Smooth muscle cell (in vitro differentiated cells): ENCODE results near the gene TMPRSS3. TPM values are rescaled to one million over a fixed set of nuclear protein-coding genes. Genes with fewer than 3 reads are reported as not detected.
A peak's percentile ranks its signal among the peaks of the same experiment; 100 is the strongest.

ENCODE experiments used
- DNase-seq: peaks from one replicate; lab custom pipeline; 2025; ENCODE audit not compliant: unreplicated experiment; lab: John Stamatoyannopoulos, UW
- H2AFZ ChIP-seq: fragments of 200-600 bp; sonication (generic); 2 replicates; pipeline ENCODE4 v1.6.0; 2016; ENCODE audit warnings: antibody characterized with exemption, low read depth, mild to moderate bottlenecking
- H3F3A ChIP-seq: fragments of 200-600 bp; sonication (generic); 2 replicates; pipeline ENCODE4 v1.6.0; 2017; ENCODE audit warnings: antibody characterized with exemption, low read depth
- H3K27ac ChIP-seq: fragments of 200-600 bp; sonication (generic); 2 replicates; pipeline ENCODE4 v1.5.1; 2016; ENCODE audit warnings: low read depth, mild to moderate bottlenecking
- H3K27me3 ChIP-seq: fragments of 200-600 bp; sonication (generic); 2 replicates; pipeline ENCODE4 v1.6.1; 2016; ENCODE audit warnings: low read depth, mild to moderate bottlenecking
- H3K36me3 ChIP-seq: fragments of 200-600 bp; sonication (generic); 2 replicates; pipeline ENCODE4 v1.5.1; 2016; ENCODE audit warnings: low read depth
- H3K4me1 ChIP-seq: fragments of 200-600 bp; sonication (generic); 2 replicates; pipeline ENCODE4 v1.5.1; 2016; ENCODE audit warnings: low read depth
- H3K4me2 ChIP-seq: fragments of 200-600 bp; sonication (generic); 2 replicates; pipeline ENCODE4 v1.6.0; 2016; ENCODE audit warnings: mild to moderate bottlenecking
- H3K4me3 ChIP-seq: fragments of 200-600 bp; sonication (generic); 2 replicates; pipeline ENCODE4 v1.5.1; 2016; ENCODE audit warnings: mild to moderate bottlenecking
- H3K79me2 ChIP-seq: fragments of 200-600 bp; sonication (generic); 2 replicates; pipeline ENCODE4 v1.6.0; 2016; ENCODE audit warnings: low read depth, mild to moderate bottlenecking
- H3K9ac ChIP-seq: fragments of 200-600 bp; sonication (generic); 2 replicates; pipeline ENCODE4 v1.6.0; 2016; ENCODE audit warnings: low read depth
- H3K9me3 ChIP-seq: fragments of 200-600 bp; sonication (generic); replicated peaks from 2 replicates; pipeline ENCODE4 v1.5.1; 2016; ENCODE audit warnings: low read depth
- H4K20me1 ChIP-seq: fragments of 200-600 bp; sonication (generic); 2 replicates; pipeline ENCODE4 v1.6.0; 2016; ENCODE audit warnings: low read depth
- CTCF ChIP-seq: fragments of 200-600 bp; sonication (generic); IDR thresholded peaks from 2 replicates; pipeline ENCODE4 v1.5.1; 2017; ENCODE audit warnings: borderline replicate concordance, mild to moderate bottlenecking, antibody characterized with exemption; ENCODE audit not compliant: insufficient read depth, poor library complexity, severe bottlenecking
- WGBS: methylation state at CpG from one replicate; pipeline ENCODE4 v1.1.7; 2016; ENCODE audit warnings: low lambda C conversion rate; 5-methylcytosine and 5-hydroxymethylcytosine counted together
- polyA plus RNA-seq: library from polyadenylated mRNA; unstranded; fragments of >200 nt; fragmentation: Nextera tagmentation; extraction: Ambion mirVana; gene quantifications from 2 replicates; pipeline ENCODE4 v1.2.1, GENCODE V29; 2016
- total RNA-seq: library from RNA; depleted of rRNA; stranded (reverse); fragments of >200 nt; gene quantifications from 2 replicates; pipeline ENCODE4 v1.2.3, GENCODE V29; 2014

The TMPRSS3 gene
- total and polyA plus RNA-seq, 2 experiments from 2014 or later: not detected

- H3F3A ChIP-seq: no peaks in the 10 kb centered on the region
- no peak overlapping the region for H2AFZ ChIP-seq
- H3K36me3 ChIP-seq: no peaks in the 10 kb centered on the region
- no peak for DNase-seq
- no peaks in the 10 kb centered on the region for H4K20me1 ChIP-seq
- 91% methylated on average over 6 of the region's 6 CpGs for WGBS
- TF ChIP-seq CTCF: no peak
- no peak overlapping the region for H3K4me2 ChIP-seq
- H3K27me3 ChIP-seq: no peaks in the 10 kb centered on the region
- H3K79me2 ChIP-seq: no peaks in the 10 kb centered on the region
- H3K4me1 ChIP-seq: no peaks in the 10 kb centered on the region
- no peaks in the 10 kb centered on the region for H3K9me3 ChIP-seq
- no peak overlapping the region for H3K27ac ChIP-seq
- no peak overlapping the region for H3K4me3 ChIP-seq
- H3K9ac ChIP-seq: no peak overlapping the region
Observed at GRCh38 chr21:42382915-42383314, 12.9 kb downstream of the TMPRSS3 start.

GRCh38 chr21:42381347-42381984 lies 14.4 kb downstream of the TMPRSS3 start:
- no peak for DNase-seq
- Histone ChIP-seq H3K9me3 (no peaks in the 10 kb centered on the region), H3K79me2 (no peaks in the 10 kb centered on the region), H3K4me1 (no peaks in the 10 kb centered on the region), H3K4me3 (no peak overlapping the region), H3K4me2 (no peak overlapping the region), H2AFZ (no peak overlapping the region), H3K27me3 (no peaks in the 10 kb centered on the region), H3K27ac (no peak overlapping the region), H4K20me1 (no peaks in the 10 kb centered on the region), H3K36me3 (no peaks in the 10 kb centered on the region), H3F3A (no peaks in the 10 kb centered on the region), H3K9ac (no peak overlapping the region)
- TF ChIP-seq CTCF: peak; percentile 40
- WGBS: 24% methylated on average over 1 of the region's 1 CpG

- TF ChIP-seq CTCF: no peak
- no peaks in the 10 kb centered on the region for H4K20me1 ChIP-seq
- no peaks in the 10 kb centered on the region for H3K4me1 ChIP-seq
- no peaks in the 10 kb centered on the region for H3K27me3 ChIP-seq
- H3K9ac ChIP-seq: no peak overlapping the region
- no peaks in the 10 kb centered on the region for H3F3A ChIP-seq
- H3K9me3 ChIP-seq: no peaks in the 10 kb centered on the region
- no peak overlapping the region for H2AFZ ChIP-seq
- no peaks in the 10 kb centered on the region for H3K36me3 ChIP-seq
- no peak for DNase-seq
- no peak overlapping the region for H3K27ac ChIP-seq
- H3K79me2 ChIP-seq: no peaks in the 10 kb centered on the region
- H3K4me3 ChIP-seq: no peak overlapping the region
- H3K4me2 ChIP-seq: no peak overlapping the region
- WGBS: 83% methylated on average over 17 of the region's 17 CpGs
Observed at GRCh38 chr21:42379426-42380215, 16.2 kb downstream of the TMPRSS3 start.
